ENCODE results near the gene RABGGTA.

Gene RABGGTA

GRCh38 chr14:24271834-24272263, 452 bp upstream of the RABGGTA start:
- peak overlapping the region; percentile 89 for H3K4me2 ChIP-seq
- H3K9me3 ChIP-seq = no peaks in the 10 kb centered on the region
- peak overlapping the region; percentile 75 for H3K4me3 ChIP-seq
- H3K27me3 ChIP-seq = no peaks in the 10 kb centered on the region
- no peaks in the 10 kb centered on the region for H4K20me1 ChIP-seq
- peaks cover 18% of the 10 kb centered on the region for H3K4me1 ChIP-seq
- H3K9ac ChIP-seq = peak overlapping the region; percentile 92
- no peak for TF ChIP-seq Cebpa-rat (IDR thresholded peaks at IDR 0.05)
- H3K36me3 ChIP-seq = peaks cover 21% of the 10 kb centered on the region
- peak overlapping the region; percentile 96 for H3K27ac ChIP-seq

- Histone ChIP-seq H3K9me3 (no peaks in the 10 kb centered on the region), H3K36me3 (peaks cover 34% of the 10 kb centered on the region), H3K27ac (peak overlapping the region; percentile 96), H3K4me2 (peak overlapping the region; percentile 89), H4K20me1 (no peaks in the 10 kb centered on the region), H3K4me1 (peaks cover 23% of the 10 kb centered on the region), H3K27me3 (no peaks in the 10 kb centered on the region), H3K9ac (peak overlapping the region; percentile 92), H3K4me3 (peak overlapping the region; percentile 75)
- no peak for TF ChIP-seq Cebpa-rat (IDR thresholded peaks at IDR 0.05)
These were observed 762 bp downstream of the RABGGTA start for GRCh38 chr14:24270537-24271133.

- Histone ChIP-seq H3K4me1 (peaks cover 23% of the 10 kb centered on the region), H3K9me3 (no peaks in the 10 kb centered on the region), H4K20me1 (no peaks in the 10 kb centered on the region), H3K36me3 (peaks cover 40% of the 10 kb centered on the region), H3K27me3 (no peaks in the 10 kb centered on the region), H3K9ac (no peak overlapping the region), H3K4me2 (no peak overlapping the region), H3K4me3 (no peak overlapping the region), H3K27ac (no peak overlapping the region)
- no peak for TF ChIP-seq Cebpa-rat (IDR thresholded peaks at IDR 0.05)
These were observed 1.4 kb downstream of the RABGGTA start for GRCh38 chr14:24269910-24270536.

GRCh38 chr14:24269368-24269767, 2.0 kb downstream of the RABGGTA start:
- Histone ChIP-seq H3K9ac (no peak overlapping the region), H3K4me1 (peaks cover 23% of the 10 kb centered on the region), H3K27me3 (no peaks in the 10 kb centered on the region), H4K20me1 (no peaks in the 10 kb centered on the region), H3K27ac (no peak overlapping the region), H3K4me3 (no peak overlapping the region), H3K9me3 (no peaks in the 10 kb centered on the region), H3K4me2 (no peak overlapping the region), H3K36me3 (peaks cover 43% of the 10 kb centered on the region)
- TF ChIP-seq Cebpa-rat (IDR thresholded peaks at IDR 0.05) = no peak

GRCh38 chr14:24268225-24268624, 3.2 kb downstream of the RABGGTA start:
- no peak overlapping the region for H3K9ac ChIP-seq
- peaks cover 23% of the 10 kb centered on the region for H3K4me1 ChIP-seq
- H3K27ac ChIP-seq = no peak overlapping the region
- H4K20me1 ChIP-seq = no peaks in the 10 kb centered on the region
- peaks cover 43% of the 10 kb centered on the region for H3K36me3 ChIP-seq
- H3K4me3 ChIP-seq = no peak overlapping the region
- TF ChIP-seq Cebpa-rat (IDR thresholded peaks at IDR 0.05) = no peak
- H3K9me3 ChIP-seq = no peaks in the 10 kb centered on the region
- H3K4me2 ChIP-seq = no peak overlapping the region
- H3K27me3 ChIP-seq = no peaks in the 10 kb centered on the region

- Histone ChIP-seq H3K27me3 (no peaks in the 10 kb centered on the region), H3K27ac (no peak overlapping the region), H3K4me2 (no peak overlapping the region), H3K9me3 (no peaks in the 10 kb centered on the region), H3K36me3 (peaks cover 43% of the 10 kb centered on the region), H3K4me1 (peaks cover 22% of the 10 kb centered on the region), H4K20me1 (no peaks in the 10 kb centered on the region), H3K4me3 (no peak overlapping the region), H3K9ac (no peak overlapping the region)
- TF ChIP-seq Cebpa-rat (IDR thresholded peaks at IDR 0.05) = no peak
These were observed 3.9 kb downstream of the RABGGTA start for GRCh38 chr14:24267516-24267915.

GRCh38 chr14:24266344-24267244, 4.8 kb downstream of the RABGGTA start:
- H3K36me3 ChIP-seq = peaks cover 43% of the 10 kb centered on the region
- H4K20me1 ChIP-seq = no peaks in the 10 kb centered on the region
- no peak overlapping the region for H3K27ac ChIP-seq
- peak overlapping the region; percentile 38 for H3K4me2 ChIP-seq
- no peak overlapping the region for H3K4me3 ChIP-seq
- no peaks in the 10 kb centered on the region for H3K27me3 ChIP-seq
- no peak overlapping the region; the same call in 1 of the 2 replicates for H3K9ac ChIP-seq
- H3K4me1 ChIP-seq = peaks cover 12% of the 10 kb centered on the region
- no peak for TF ChIP-seq Cebpa-rat (IDR thresholded peaks at IDR 0.05)
- H3K9me3 ChIP-seq = no peaks in the 10 kb centered on the region

- Histone ChIP-seq H3K4me3 (no peak overlapping the region), H3K9ac (no peak overlapping the region), H4K20me1 (no peaks in the 10 kb centered on the region), H3K36me3 (peaks cover 35% of the 10 kb centered on the region), H3K4me2 (no peak overlapping the region), H3K9me3 (no peaks in the 10 kb centered on the region), H3K27me3 (no peaks in the 10 kb centered on the region), H3K4me1 (peaks cover 7% of the 10 kb centered on the region; the same call in 1 of the 2 replicates), H3K27ac (no peak overlapping the region)
- no peak for TF ChIP-seq Cebpa-rat (IDR thresholded peaks at IDR 0.05)
These were observed 7.1 kb downstream of the RABGGTA start for GRCh38 chr14:24264298-24264697.

GRCh38 chr14:24263848-24264247, 7.5 kb downstream of the RABGGTA start:
- Histone ChIP-seq H3K27ac (no peak overlapping the region), H3K4me2 (no peak overlapping the region), H3K4me3 (no peak overlapping the region), H3K36me3 (peaks cover 32% of the 10 kb centered on the region), H3K27me3 (no peaks in the 10 kb centered on the region), H3K4me1 (peaks cover 7% of the 10 kb centered on the region; the same call in 1 of the 2 replicates), H3K9me3 (no peaks in the 10 kb centered on the region), H4K20me1 (no peaks in the 10 kb centered on the region), H3K9ac (no peak overlapping the region)
- no peak for TF ChIP-seq Cebpa-rat (IDR thresholded peaks at IDR 0.05)

All from BLaER1 (cell line).